Measurements from ENCODE around the gene PKNOX1.

Gene PKNOX1

DNA sequence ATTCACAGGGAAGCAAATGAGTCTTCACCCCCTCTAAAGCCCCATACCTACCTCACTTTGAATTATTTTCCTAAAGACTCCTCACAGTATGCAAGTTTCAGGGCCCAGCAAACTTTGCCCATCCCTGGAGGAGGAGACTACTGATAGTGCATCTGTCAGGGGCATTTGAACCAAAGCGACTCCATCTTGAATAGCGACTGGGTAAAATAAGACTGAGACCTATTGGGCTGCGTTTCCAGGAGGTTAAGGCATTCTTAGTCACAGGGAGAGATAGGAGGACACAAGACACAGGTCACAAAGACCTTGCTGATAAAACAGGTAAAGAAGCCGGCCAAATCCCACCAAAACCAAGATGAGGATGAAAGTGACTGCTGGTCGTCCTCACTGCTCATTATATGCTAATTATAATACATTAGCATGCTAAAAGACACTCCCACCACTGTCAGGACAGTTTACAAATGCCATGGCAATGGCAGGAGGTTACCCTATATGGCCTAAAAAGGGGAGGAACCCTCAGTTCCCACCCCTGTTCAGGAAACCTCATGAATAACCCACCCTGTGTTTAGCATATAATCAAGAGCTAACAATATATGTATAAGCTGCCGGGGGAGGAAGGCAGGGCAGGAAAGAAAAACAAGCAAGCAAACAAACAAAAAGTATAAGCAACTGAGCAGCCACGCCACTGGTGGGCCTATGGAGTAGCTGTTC, 3.3 kb upstream of the PKNOX1 start:
- H3K27ac ChIP-seq = no peak overlapping the region
- TF ChIP-seq, protein P1, sequence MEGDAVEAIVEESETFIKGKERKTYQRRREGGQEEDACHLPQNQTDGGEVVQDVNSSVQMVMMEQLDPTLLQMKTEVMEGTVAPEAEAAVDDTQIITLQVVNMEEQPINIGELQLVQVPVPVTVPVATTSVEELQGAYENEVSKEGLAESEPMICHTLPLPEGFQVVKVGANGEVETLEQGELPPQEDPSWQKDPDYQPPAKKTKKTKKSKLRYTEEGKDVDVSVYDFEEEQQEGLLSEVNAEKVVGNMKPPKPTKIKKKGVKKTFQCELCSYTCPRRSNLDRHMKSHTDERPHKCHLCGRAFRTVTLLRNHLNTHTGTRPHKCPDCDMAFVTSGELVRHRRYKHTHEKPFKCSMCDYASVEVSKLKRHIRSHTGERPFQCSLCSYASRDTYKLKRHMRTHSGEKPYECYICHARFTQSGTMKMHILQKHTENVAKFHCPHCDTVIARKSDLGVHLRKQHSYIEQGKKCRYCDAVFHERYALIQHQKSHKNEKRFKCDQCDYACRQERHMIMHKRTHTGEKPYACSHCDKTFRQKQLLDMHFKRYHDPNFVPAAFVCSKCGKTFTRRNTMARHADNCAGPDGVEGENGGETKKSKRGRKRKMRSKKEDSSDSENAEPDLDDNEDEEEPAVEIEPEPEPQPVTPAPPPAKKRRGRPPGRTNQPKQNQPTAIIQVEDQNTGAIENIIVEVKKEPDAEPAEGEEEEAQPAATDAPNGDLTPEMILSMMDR (conservative IDR thresholded peaks at IDR 0.05) = no peak
- no peak for TF ChIP-seq ZFX (IDR thresholded peaks at IDR 0.05)

DNA sequence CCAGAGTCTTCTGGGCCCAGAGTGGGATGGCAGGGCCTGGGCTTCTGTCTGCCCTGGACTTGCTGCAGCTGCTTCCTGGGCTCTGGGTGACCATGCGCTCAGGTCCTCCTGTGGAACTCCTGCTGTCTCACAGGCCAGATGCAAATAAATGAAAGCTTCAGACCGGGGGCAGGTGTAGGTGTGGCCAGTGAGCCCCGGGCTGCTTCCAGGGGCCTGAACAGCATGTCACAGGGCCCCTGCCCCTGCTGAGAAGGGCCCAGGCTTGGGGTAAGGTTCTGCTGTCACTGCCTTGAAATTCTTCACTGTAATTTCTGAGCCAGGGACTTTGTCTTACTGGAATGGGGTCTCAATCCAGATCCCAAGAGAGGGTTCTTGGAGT, 2.5 kb upstream of the PKNOX1 start:
- TF ChIP-seq ZFX (IDR thresholded peaks at IDR 0.05) = no peak
- TF ChIP-seq, protein P1 (conservative IDR thresholded peaks at IDR 0.05) = no peak
- H3K27ac ChIP-seq = no peak overlapping the region

DNA sequence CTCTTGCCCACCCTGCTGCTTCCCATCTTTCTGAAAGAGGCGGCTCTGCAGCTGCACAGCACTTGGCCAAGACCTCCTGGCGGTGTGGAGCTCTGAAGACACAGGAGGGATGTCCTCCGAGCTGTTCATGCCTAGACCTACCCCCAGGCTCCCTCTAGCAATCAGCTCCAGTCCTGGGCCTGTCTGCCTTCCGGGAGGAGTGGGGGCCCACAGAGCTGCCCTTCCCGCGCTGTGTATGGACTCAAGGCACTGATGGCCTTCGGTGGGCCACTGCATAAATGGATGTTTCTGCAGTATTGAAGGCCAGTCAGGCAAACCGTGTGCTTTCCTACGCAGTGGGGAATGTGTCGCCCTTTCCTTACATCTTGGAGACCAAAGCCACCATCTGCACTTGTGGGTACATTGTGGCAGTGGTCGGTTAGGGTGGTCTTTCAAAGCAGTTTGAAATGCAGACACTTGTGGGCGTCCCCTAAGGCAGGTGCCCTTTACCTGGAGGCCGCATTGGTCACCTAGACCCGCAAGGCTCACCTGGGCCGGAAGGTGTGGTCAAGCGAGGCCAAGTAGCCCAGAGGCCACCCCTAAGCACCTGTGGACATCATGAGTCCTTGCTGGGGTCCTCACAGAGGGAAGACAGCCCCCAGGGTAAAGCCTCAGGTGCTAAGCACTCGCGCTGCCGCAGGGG, 912 bp upstream of the PKNOX1 start:
- H3K27ac ChIP-seq = peak overlapping the region; percentile 93

DNA sequence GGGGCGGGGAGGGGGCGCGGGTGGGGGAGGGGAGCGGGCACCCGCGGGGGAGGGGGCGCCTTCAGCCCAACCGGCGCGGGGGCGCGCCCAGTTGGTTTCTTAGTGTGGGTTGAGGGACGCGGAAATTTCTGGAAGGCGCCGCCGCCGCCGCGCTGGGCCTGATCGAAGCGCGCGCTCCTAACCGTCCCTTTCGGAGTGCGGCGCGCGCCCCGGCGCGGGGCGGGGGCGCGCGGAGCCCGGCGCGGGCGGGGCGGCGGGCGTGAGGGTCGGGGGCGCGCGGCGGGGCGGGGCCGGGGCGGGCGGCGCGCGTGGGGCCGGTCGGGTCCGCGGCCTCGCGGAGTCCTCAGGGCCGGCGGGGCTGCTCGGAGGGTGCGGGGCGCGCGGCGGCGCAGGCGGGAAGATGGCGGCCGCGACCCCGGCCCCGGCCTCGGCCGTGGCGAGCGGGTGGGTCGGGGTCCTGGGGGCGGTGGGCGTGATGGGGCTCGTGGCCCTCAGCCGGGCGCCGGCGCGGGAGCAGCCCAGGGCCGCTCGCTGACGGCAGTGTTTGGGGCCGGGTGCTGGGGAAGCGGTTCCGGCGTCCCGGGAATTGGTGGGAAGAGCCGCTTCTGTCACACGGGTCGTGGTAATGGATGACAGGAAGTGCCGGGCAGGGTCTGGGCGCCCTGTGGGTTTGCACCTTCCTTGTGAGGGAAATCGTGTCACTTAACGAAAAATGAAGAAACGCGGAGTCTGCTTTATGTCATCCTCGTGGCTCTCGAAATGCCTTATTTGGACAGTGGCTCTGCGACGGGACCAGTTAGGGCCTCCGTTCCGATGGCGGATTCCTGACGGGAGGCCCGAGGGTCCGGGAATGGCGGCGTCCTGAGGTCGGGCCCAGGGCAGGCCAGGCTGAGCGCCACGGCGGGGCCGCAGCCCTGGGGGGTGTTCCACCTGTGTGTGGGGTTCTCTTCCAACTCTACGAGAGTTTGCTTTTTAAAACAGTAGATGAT, 764 bp downstream of the PKNOX1 start:
- peak overlapping the region; percentile 93 for H3K27ac ChIP-seq
- TF ChIP-seq, protein P1 (conservative IDR thresholded peaks at IDR 0.05) = no peak
- peak; percentile 48 for TF ChIP-seq ZFX (IDR thresholded peaks at IDR 0.05)

More for the DNA sequence above, 912 bp upstream of the PKNOX1 start:
- TF ChIP-seq, protein P1 (conservative IDR thresholded peaks at IDR 0.05) = no peak
- no peak for TF ChIP-seq ZFX (IDR thresholded peaks at IDR 0.05)

DNA sequence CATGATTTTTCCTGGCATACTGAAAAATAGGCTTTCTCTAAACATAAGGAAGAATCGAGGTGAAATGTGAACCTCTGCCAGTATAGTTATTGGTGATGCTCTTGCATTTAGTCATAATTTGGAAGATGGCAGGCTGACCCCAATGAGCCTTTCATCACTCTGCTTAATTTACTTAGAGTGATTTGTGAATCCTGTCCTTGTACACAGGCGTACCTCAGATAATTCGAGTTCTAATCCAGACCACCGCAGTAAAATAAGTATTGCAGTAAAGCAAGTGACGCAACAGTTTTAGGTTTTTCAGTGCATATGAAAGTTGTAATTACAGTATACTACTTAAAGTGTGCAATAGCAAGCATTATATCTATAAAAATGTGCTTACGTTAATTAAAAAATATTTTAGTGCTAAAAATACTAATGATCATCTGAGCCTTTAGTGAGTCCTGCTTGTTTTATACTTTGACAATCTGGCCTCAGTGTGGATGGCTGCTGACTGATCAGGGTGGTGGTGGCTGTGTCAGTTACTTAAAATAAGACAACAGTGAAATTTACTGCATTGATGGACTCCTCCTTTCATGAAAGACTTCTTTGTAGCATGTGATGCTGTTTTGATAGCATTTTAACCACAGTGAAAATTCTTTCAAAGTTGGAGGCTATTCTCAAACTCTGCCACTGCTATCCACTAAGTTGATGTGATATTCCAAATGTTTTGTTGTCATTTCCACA, 1.7 kb downstream of the PKNOX1 start:
- H3K27ac ChIP-seq = peak overlapping the region; percentile 93
- TF ChIP-seq, protein P1 (conservative IDR thresholded peaks at IDR 0.05) = no peak
- TF ChIP-seq ZFX (IDR thresholded peaks at IDR 0.05) = no peak

DNA sequence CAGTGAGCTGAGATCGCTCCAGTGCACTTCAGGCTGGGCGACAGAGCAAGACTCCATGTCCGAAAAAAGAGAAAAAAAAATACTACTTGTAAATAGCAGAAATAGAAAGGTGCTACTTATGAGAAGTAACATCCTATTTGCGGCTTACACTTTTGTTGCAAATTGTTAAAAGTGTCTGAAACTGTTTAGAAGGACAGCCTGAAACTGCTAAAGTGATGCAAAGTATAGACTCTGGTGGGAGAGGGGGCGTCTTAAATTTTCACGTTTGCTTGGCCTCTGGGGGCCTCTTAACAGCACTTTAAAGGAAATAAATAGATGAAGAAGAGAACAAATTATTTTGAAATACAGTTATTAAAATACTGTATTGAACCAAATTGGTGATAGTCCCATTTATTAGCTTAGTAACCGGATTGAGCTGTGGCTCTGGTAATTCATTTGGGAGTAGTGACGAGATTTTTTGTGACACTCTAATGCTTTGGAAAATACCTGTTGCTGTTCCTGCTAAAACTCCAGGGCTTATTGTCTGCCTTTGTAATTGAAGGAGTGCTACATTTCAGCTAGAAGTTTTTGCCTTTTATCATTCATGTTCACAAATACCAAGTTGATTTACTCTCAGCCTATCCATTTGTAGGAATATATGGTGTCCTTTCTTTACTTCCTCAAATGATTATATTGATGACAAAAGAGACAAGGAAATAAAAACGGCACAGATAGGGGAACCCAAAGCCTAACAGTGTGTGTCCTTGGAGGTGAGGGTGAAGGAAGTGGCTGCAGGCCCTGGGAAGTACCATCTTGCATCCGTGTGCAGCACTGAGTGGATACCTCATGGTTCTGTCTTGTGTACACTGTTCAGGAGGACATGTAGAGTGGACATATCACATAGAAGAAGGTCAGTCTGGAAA, 6.2 kb downstream of the PKNOX1 start:
- no peak overlapping the region for H3K27ac ChIP-seq

More for the DNA sequence above, 6.2 kb downstream of the PKNOX1 start:
- TF ChIP-seq, protein P1 (conservative IDR thresholded peaks at IDR 0.05) = no peak
- no peak for TF ChIP-seq ZFX (IDR thresholded peaks at IDR 0.05)
